Endothelial cell of umbilical vein (primary cell): ENCODE measurements around the gene UBASH3B. TPM values are rescaled to one million over a fixed set of nuclear protein-coding genes. Genes with fewer than 3 reads are reported as not detected.

Experiments
- BruUV-seq: library from RNA; stranded (reverse); fragments of 400-500 nt; replicated peaks from 2 replicates; lab custom pipeline; 2021; lab: Mats Ljungman, UMichigan
- CTCF ChIA-PET: fragments of 300-600, 350-600 bp; sonication (Branson Sonifier 250); formaldehyde crosslinking; loops from one replicate; lab custom pipeline; 2021; ENCODE audit warnings: antibody characterized with exemption, inconsistent platforms; lab: Charles Lee
- POLR2A ChIA-PET: fragments of 300-600, 350-600 bp; sonication (Branson Sonifier 250); formaldehyde crosslinking; loops from one replicate; lab custom pipeline; 2021; ENCODE audit warnings: antibody characterized with exemption, inconsistent platforms; lab: Charles Lee
- DNase-seq: peaks from one replicate; pipeline ENCODE4 v3.0.0-alpha.2; 2011; ENCODE audit warnings: low read depth, low spot score
- FAIRE-seq: peaks from 2 replicates; lab custom pipeline; 2011; peaks lifted over from hg19 to GRCh38; lab: Jason Lieb, UNC
- H2AFZ ChIP-seq: 2 replicates; pipeline ENCODE4 v1.6.0; 2012; ENCODE audit warnings: low read depth, low read length, control low read depth, inconsistent platforms
- H3K27ac ChIP-seq: 2 replicates; pipeline ENCODE4 v1.5.1; 2011; ENCODE audit warnings: low read depth, mild to moderate bottlenecking, control low read depth, low read length, moderate library complexity; ENCODE audit not compliant: insufficient read depth
- H3K27me3 ChIP-seq, 2 experiments: 2 replicates each; pipeline versions ENCODE4 v1.6.0 to v1.6.1; 2011; ENCODE audit warnings: low read length in 2 of 2, mixed read lengths in 1 of 2; ENCODE audit not compliant: control insufficient read depth in 2 of 2, insufficient read depth in 2 of 2
- H3K36me3 ChIP-seq, 2 experiments: 2 replicates in 1 of 2; 3 replicates in 1 of 2; pipeline ENCODE4 v1.5.1; 2011; ENCODE audit warnings: low read length in 2 of 2, mild to moderate bottlenecking in 1 of 2, moderate library complexity in 1 of 2; ENCODE audit not compliant: control insufficient read depth in 2 of 2, insufficient read depth in 2 of 2; ENCODE audit errors: extremely low read depth in 1 of 2
- H3K4me1 ChIP-seq: 3 replicates; pipeline ENCODE4 v1.5.1; 2011; ENCODE audit warnings: mild to moderate bottlenecking, low read length; ENCODE audit not compliant: control insufficient read depth, insufficient read depth; ENCODE audit errors: extremely low read depth
- H3K4me2 ChIP-seq: 2 replicates; pipeline ENCODE4 v1.6.1; 2011; ENCODE audit warnings: low read length, control low read depth, mixed read lengths; ENCODE audit not compliant: insufficient read depth
- H3K4me3 ChIP-seq, 3 experiments: fragments of 200-600 bp in 1 of 3; sonication (generic), shearing (Covaris generic) in 1 of 3; replicated peaks in 1 of 3; 2 replicates each; pipeline ENCODE4 v1.5.1; 2011 to 2016; ENCODE audit warnings: control low read depth in 3 of 3, low read length in 3 of 3, mild to moderate bottlenecking in 2 of 3, inconsistent platforms in 1 of 3, low read depth in 1 of 3, moderate library complexity in 1 of 3; ENCODE audit not compliant: insufficient read depth in 1 of 3
- H3K79me2 ChIP-seq: 2 replicates; pipeline ENCODE4 v1.6.0; 2012; ENCODE audit warnings: low read length, inconsistent platforms; ENCODE audit not compliant: control insufficient read depth, insufficient read depth
- H3K9ac ChIP-seq: replicated peaks from 2 replicates; pipeline ENCODE3; 2011; ENCODE audit warnings: low read length, control low read depth; ENCODE audit not compliant: insufficient read depth; ENCODE audit errors: extremely low read depth
- H3K9me1 ChIP-seq: replicated peaks from 3 replicates; pipeline ENCODE4 v1.6.0; 2011; ENCODE audit warnings: mild to moderate bottlenecking, low read length; ENCODE audit not compliant: control insufficient read depth, insufficient read depth; ENCODE audit errors: extremely low read depth
- H3K9me3 ChIP-seq: replicated peaks from 2 replicates; pipeline ENCODE4 v1.5.1; 2012; ENCODE audit warnings: low read length, inconsistent platforms; ENCODE audit not compliant: control insufficient read depth, insufficient read depth
- H4K20me1 ChIP-seq: replicated peaks from 2 replicates; pipeline ENCODE3; 2011; ENCODE audit warnings: mild to moderate bottlenecking, low read length; ENCODE audit not compliant: control insufficient read depth, insufficient read depth; ENCODE audit errors: extremely low read depth
- EZH2 ChIP-seq: IDR thresholded peaks from 2 replicates; pipeline ENCODE4 v1.6.1; 2012; ENCODE audit warnings: borderline replicate concordance, low read depth, mild to moderate bottlenecking, moderate library complexity, low read length, inconsistent platforms; ENCODE audit not compliant: severe bottlenecking
- FOS ChIP-seq: IDR thresholded peaks from 2 replicates; pipeline ENCODE4 v1.6.1; 2011; ENCODE audit warnings: mild to moderate bottlenecking, low read length, moderate library complexity, borderline replicate concordance; ENCODE audit not compliant: insufficient read depth
- GATA2 ChIP-seq: IDR thresholded peaks from 2 replicates; pipeline ENCODE4 v1.7.0; 2011; ENCODE audit warnings: low read depth, mild to moderate bottlenecking, moderate library complexity, mixed read lengths, low read length; ENCODE audit not compliant: insufficient read length, insufficient read depth
- JUN ChIP-seq: IDR thresholded peaks from 2 replicates; pipeline ENCODE4 v1.6.1; 2011; ENCODE audit warnings: borderline replicate concordance, low read depth; ENCODE audit not compliant: insufficient read length, insufficient read depth
- MYC ChIP-seq: IDR thresholded peaks from one replicate; pipeline ENCODE4 v1.6.1; 2011; ENCODE audit warnings: mild to moderate bottlenecking, low read depth, low read length
- POLR2A ChIP-seq: IDR thresholded peaks from 2 replicates; pipeline ENCODE4 v1.6.1; 2012; ENCODE audit warnings: low read depth, mild to moderate bottlenecking, control low read depth, low read length
- POLR2AphosphoS5 ChIP-seq: IDR thresholded peaks from 2 replicates; pipeline ENCODE4 v1.6.1; 2012; ENCODE audit warnings: low read depth, mild to moderate bottlenecking, control low read depth, low read length, moderate library complexity; ENCODE audit not compliant: insufficient read depth
- dilution Hi-C: fragments of 300-500 bp; cut with MboI; formaldehyde crosslinking; loops from one replicate; pipeline ENCODE4 v1.15.0; 2019; ENCODE audit warnings: low sequenced_read_pairs; ENCODE audit not compliant: extremely low pct_ligation_motif_present
- intact Hi-C: fragments of 100-400 bp; cut with micrococcal nuclease; formaldehyde crosslinking; loops from one replicate; pipeline ENCODE4 v1.10.0; 2022
- polyA plus RNA-seq, 4 experiments: library from polyadenylated mRNA; depleted of rRNA in 3 of 4; stranded (reverse) in 3 of 4; unstranded in 1 of 4; fragments of >200 nt; gene quantifications; 2 replicates each; pipeline versions ENCODE4 v1.2.1 to v1.2.3, GENCODE V29; 2011 to 2012; ENCODE audit warnings: missing spikeins in 1 of 4
- total RNA-seq: library from RNA; stranded (reverse); gene quantifications from 2 replicates; pipeline ENCODE4 v1.2.3, GENCODE V29; 2021
- TF ChIP-seq, protein P1 (sequence below): IDR thresholded peaks from 2 replicates; pipeline ENCODE4 v1.6.1; 2011; ENCODE audit not compliant: insufficient read depth, insufficient read length
- TF ChIP-seq, protein P2 (sequence below), 2 donors: IDR thresholded peaks; 1 replicate in 1 of 2; 2 replicates in 1 of 2; pipeline ENCODE4 v1.5.1; 2011; ENCODE audit warnings: low read length in 2 of 2, mild to moderate bottlenecking in 2 of 2, moderate library complexity in 2 of 2, control low read depth in 1 of 2, inconsistent platforms in 1 of 2, low read depth in 1 of 2; ENCODE audit not compliant: insufficient read depth in 1 of 2; ENCODE audit errors: extremely low read depth in 1 of 2

Gene UBASH3B
- total and polyA plus RNA-seq, 2 donors (not counting 3 experiments of a cell fraction or from before 2014, with no cell fraction given): 23.7 to 38.1 TPM

DNA sequence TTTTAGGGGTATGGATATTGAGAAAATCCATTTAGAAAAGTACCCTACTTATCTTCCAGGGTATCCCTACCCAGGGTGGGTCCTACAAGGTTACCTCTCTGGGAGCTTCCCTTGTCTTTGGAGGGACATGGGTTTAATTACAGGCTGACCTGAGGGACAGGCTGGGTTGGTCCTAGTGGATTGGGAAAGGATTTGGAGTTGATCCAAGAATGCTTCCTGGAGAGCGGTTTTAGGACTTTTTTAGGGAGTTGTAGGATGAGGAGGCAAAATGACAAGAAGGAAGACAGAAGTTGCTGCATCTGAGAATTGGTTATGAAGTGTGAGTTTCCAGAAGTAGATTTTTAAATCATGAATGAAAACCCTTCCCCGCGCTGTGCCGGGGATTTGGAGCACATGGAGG, 121.0 kb downstream of the UBASH3B start:
- DNase-seq (no peak), FAIRE-seq (no peak)
- H3K4me1 ChIP-seq: peaks cover 48% of the 10 kb centered on the region
- H3K79me2 ChIP-seq: no peaks in the 10 kb centered on the region
- H3K4me2 ChIP-seq: no peak overlapping the region
- no peaks in the 10 kb centered on the region for H3K27me3 ChIP-seq
- POLR2A ChIA-PET: no interaction called here
- intact Hi-C loops (no loop called here), dilution Hi-C loops (no loop called here)
- no peaks in the 10 kb centered on the region for H3K9me3 ChIP-seq
- H3K9me1 ChIP-seq: no peaks in the 10 kb centered on the region
- no peaks in the 10 kb centered on the region for H3K36me3 ChIP-seq
- H3K27ac ChIP-seq: no peak overlapping the region
- BruUV-seq: no TSS peak
- TF ChIP-seq POLR2AphosphoS5 (no peak), JUN (no peak), FOS (no peak), MYC (no peak), EZH2 (no peak), GATA2 (no peak), POLR2A (no peak)
- TF ChIP-seq, protein P1, sequence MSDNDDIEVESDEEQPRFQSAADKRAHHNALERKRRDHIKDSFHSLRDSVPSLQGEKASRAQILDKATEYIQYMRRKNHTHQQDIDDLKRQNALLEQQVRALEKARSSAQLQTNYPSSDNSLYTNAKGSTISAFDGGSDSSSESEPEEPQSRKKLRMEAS: no peak
- TF ChIP-seq, protein P2, sequence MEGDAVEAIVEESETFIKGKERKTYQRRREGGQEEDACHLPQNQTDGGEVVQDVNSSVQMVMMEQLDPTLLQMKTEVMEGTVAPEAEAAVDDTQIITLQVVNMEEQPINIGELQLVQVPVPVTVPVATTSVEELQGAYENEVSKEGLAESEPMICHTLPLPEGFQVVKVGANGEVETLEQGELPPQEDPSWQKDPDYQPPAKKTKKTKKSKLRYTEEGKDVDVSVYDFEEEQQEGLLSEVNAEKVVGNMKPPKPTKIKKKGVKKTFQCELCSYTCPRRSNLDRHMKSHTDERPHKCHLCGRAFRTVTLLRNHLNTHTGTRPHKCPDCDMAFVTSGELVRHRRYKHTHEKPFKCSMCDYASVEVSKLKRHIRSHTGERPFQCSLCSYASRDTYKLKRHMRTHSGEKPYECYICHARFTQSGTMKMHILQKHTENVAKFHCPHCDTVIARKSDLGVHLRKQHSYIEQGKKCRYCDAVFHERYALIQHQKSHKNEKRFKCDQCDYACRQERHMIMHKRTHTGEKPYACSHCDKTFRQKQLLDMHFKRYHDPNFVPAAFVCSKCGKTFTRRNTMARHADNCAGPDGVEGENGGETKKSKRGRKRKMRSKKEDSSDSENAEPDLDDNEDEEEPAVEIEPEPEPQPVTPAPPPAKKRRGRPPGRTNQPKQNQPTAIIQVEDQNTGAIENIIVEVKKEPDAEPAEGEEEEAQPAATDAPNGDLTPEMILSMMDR (IDR thresholded peaks at IDR 0.05; ENCODE audit: extremely low read depth in 1 of 2, insufficient read depth in 1 of 2, low read depth in 1 of 2, low read length in 2 of 2): no peak
- no peak overlapping the region for H2AFZ ChIP-seq
- H3K9ac ChIP-seq: no peak overlapping the region
- H4K20me1 ChIP-seq: no peaks in the 10 kb centered on the region
- H3K4me3 ChIP-seq: no peak overlapping the region
- CTCF ChIA-PET: interaction anchor here (1.4 to 3.0 kb wide), 2 partner anchors 78 to 120 kb away, joined by 4 to 11 read pairs; no protein-coding TSS in a partner anchor
